Activated T-helper 1 cell treated with anti-CD3 and anti-CD28 coated beads, Interleukin-12 subunit alpha, Interleukin-12 subunit beta, Interleukin-2, Interleukin-4 antibody, amounts not matched to agents 30 ng/mL and 10 ng/mL and 1 ng/mL, durations not matched to agents 14 hours and 24 hours and 36 hours (primary cell): ENCODE measurements around the gene DIAPH2. TPM values are rescaled to one million over a fixed set of nuclear protein-coding genes. Genes with fewer than 3 reads are reported as not detected.

Experiments
- DNase-seq: peaks from one replicate; pipeline ENCODE4 v3.0.0; 2021; ENCODE audit warnings: low spot score
- H3K27ac Mint-ChIP-seq: one replicate; pipeline ENCODE4 v1.8.0; 2021; ENCODE audit warnings: mild to moderate bottlenecking, mixed read lengths
- H3K27me3 Mint-ChIP-seq: one replicate; pipeline ENCODE4 v1.8.0; 2022; ENCODE audit warnings: mild to moderate bottlenecking, moderate library complexity, mixed read lengths; ENCODE audit not compliant: insufficient read depth
- H3K36me3 Mint-ChIP-seq: one replicate; pipeline ENCODE4 v1.8.0; 2021; ENCODE audit warnings: low read depth, mixed read lengths
- H3K4me1 Mint-ChIP-seq: one replicate; pipeline ENCODE4 v1.8.0; 2021; ENCODE audit warnings: low read depth, mixed read lengths
- H3K4me3 Mint-ChIP-seq: one replicate; pipeline ENCODE4 v1.8.0; 2021; ENCODE audit warnings: mild to moderate bottlenecking, moderate library complexity, mixed read lengths
- H3K9me3 Mint-ChIP-seq: one replicate; pipeline ENCODE4 v1.8.0; 2021; ENCODE audit warnings: mixed read lengths
- intact Hi-C: fragments of 100-400 bp; cut with micrococcal nuclease; formaldehyde crosslinking; loops from one replicate; pipeline ENCODE4 v1.15.1; 2024
- total RNA-seq: library from RNA; stranded (reverse); gene quantifications from 2 replicates; pipeline ENCODE4 v1.2.3, GENCODE V29; 2022

The DIAPH2 gene
- total RNA-seq, 1 donor from 2014 or later: 10.8 TPM

DNA sequence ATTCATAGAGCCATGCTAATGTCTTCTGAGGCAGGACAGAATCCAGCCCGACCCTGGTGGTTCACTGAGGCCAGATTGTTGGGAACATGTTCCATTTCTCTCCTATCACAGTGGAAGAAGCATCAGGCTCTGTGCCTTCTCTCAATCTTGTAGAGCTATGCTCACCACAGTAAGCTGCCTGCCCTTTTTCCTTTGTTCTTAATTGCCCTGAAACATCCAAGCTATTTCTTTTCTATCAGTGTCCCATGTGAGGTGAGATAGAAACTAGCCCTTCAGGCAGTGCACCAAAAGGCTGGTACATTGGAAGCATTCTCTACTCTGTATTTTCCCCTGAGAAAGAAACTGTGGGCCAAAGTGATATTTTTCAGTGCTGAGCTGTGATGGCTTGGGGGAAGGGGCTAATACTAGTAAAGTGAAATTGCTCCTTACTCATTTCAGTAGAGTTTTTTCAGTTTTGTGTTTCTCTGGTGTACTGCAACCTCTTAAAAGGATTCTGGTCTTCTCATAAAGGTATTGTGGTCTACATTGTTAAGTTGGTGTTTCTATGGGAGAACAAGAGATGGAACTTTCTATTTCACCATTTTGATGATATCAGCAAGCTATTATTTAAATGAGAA lies 810.2 kb downstream of the DIAPH2 start:
- Mint-ChIP-seq H3K9me3 (no peaks in the 10 kb centered on the region), H3K4me3 (no peak overlapping the region), H3K4me1 (no peaks in the 10 kb centered on the region), H3K27me3 (no peaks in the 10 kb centered on the region), H3K27ac (no peak overlapping the region), H3K36me3 (no peaks in the 10 kb centered on the region)
- intact Hi-C loops: loop anchor here (1.0 kb wide), 2 partner anchors 31 to 96 kb away; no protein-coding TSS in a partner anchor
- DNase-seq: no peak

- Mint-ChIP-seq H3K4me3 (no peak overlapping the region), H3K9me3 (no peaks in the 10 kb centered on the region), H3K27ac (no peak overlapping the region), H3K27me3 (no peaks in the 10 kb centered on the region), H3K36me3 (no peaks in the 10 kb centered on the region), H3K4me1 (no peaks in the 10 kb centered on the region)
- intact Hi-C loops: no loop called here
- no peak for DNase-seq
Measured at GRCh38 chrX:97498093-97498492, 813.5 kb downstream of the DIAPH2 start.

- no peaks in the 10 kb centered on the region for H3K4me1 Mint-ChIP-seq
- H3K4me3 Mint-ChIP-seq: no peak overlapping the region
- no peaks in the 10 kb centered on the region for H3K36me3 Mint-ChIP-seq
- H3K27ac Mint-ChIP-seq: no peak overlapping the region
- intact Hi-C loops: no loop called here
- no peaks in the 10 kb centered on the region for H3K9me3 Mint-ChIP-seq
- DNase-seq: no peak
- H3K27me3 Mint-ChIP-seq: no peaks in the 10 kb centered on the region
Measured at GRCh38 chrX:97504431-97504830, 819.8 kb downstream of the DIAPH2 start.

- Mint-ChIP-seq H3K36me3 (no peaks in the 10 kb centered on the region), H3K4me3 (no peak overlapping the region), H3K9me3 (no peaks in the 10 kb centered on the region), H3K27ac (no peak overlapping the region), H3K4me1 (no peaks in the 10 kb centered on the region), H3K27me3 (no peaks in the 10 kb centered on the region)
- DNase-seq: no peak
- intact Hi-C loops: no loop called here
Measured at GRCh38 chrX:97517763-97518162, 833.1 kb downstream of the DIAPH2 start.

- H3K9me3 Mint-ChIP-seq: no peaks in the 10 kb centered on the region
- H3K27me3 Mint-ChIP-seq: no peaks in the 10 kb centered on the region
- H3K4me3 Mint-ChIP-seq: no peak overlapping the region
- intact Hi-C loops: no loop called here
- DNase-seq: no peak
- no peaks in the 10 kb centered on the region for H3K36me3 Mint-ChIP-seq
- H3K27ac Mint-ChIP-seq: no peak overlapping the region
- no peaks in the 10 kb centered on the region for H3K4me1 Mint-ChIP-seq
Measured at GRCh38 chrX:97522307-97522706, 837.7 kb downstream of the DIAPH2 start.

DNA sequence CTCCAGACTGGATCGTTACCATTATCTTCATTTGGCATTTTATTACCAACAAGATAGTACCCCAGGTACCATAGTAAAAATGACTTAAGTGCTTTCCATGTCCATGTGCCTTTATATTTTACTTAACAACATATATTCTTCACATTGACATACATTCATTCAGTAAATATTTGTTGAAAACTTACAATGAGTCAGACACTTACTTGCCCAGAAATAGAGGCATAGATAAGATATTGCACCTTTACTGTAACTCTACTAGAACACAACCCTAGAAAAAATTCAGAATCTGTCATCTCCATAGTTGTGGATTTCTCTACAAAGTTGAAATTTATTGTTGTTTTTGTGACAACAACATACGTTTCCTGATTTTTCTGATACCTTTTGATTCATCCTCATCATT lies 839.7 kb downstream of the DIAPH2 start:
- no peak overlapping the region for H3K4me3 Mint-ChIP-seq
- intact Hi-C loops: no loop called here
- H3K4me1 Mint-ChIP-seq: no peaks in the 10 kb centered on the region
- H3K36me3 Mint-ChIP-seq: no peaks in the 10 kb centered on the region
- no peak overlapping the region for H3K27ac Mint-ChIP-seq
- no peaks in the 10 kb centered on the region for H3K27me3 Mint-ChIP-seq
- H3K9me3 Mint-ChIP-seq: peaks cover 9% of the 10 kb centered on the region
- no peak for DNase-seq

- Mint-ChIP-seq H3K9me3 (peaks cover 15% of the 10 kb centered on the region), H3K4me1 (no peaks in the 10 kb centered on the region), H3K36me3 (no peaks in the 10 kb centered on the region), H3K27me3 (no peaks in the 10 kb centered on the region), H3K27ac (no peak overlapping the region), H3K4me3 (no peak overlapping the region)
- no peak for DNase-seq
- intact Hi-C loops: no loop called here
Measured at GRCh38 chrX:97524997-97525396, 840.4 kb downstream of the DIAPH2 start.

DNA sequence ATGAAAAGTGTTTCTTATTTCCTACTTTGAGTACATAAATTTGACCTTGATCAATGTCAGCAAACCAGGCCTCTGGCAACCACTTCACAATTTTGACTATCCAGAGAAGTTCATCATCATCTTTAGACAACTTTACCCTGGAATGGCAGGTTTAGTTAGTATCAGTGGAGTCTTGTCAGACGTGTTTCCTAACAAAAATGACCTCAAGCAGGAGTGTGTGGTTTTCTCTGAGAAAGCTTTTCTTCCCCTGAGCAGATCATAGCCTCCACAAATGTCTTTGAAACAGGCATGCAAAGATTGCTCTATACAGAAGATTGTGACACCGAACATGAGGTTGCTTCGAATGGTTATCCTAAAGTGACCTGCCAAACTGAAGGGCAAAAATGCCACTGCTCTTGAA lies 841.3 kb downstream of the DIAPH2 start:
- Mint-ChIP-seq H3K36me3 (no peaks in the 10 kb centered on the region), H3K4me3 (no peak overlapping the region), H3K27me3 (no peaks in the 10 kb centered on the region), H3K4me1 (no peaks in the 10 kb centered on the region), H3K27ac (no peak overlapping the region), H3K9me3 (peaks cover 15% of the 10 kb centered on the region)
- intact Hi-C loops: loop anchor here (1.0 kb wide), 1 partner anchor 31 kb away; no protein-coding TSS in a partner anchor
- DNase-seq: no peak

DNA sequence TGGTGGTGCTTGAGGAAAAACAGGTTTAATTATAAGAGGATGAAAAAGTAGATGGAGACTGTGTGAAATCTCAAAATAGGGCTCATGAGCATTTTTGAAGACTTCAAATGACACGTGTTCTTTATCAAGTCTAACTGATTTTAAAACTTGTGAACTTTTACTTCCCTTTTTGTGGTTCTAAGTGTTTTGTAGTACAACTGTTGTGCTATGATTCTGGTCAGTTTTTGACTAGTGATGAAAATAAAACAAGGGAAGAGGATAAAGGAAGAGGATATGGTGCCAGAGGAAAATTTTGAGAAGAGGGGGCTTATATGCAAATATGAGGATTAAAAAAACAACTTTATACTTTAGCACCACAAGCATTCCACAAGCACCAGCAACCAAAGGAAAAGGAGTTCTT lies 843.1 kb downstream of the DIAPH2 start:
- no peaks in the 10 kb centered on the region for H3K4me1 Mint-ChIP-seq
- no peak overlapping the region for H3K27ac Mint-ChIP-seq
- DNase-seq: no peak
- H3K9me3 Mint-ChIP-seq: peaks cover 15% of the 10 kb centered on the region
- intact Hi-C loops: no loop called here
- H3K4me3 Mint-ChIP-seq: no peak overlapping the region
- H3K36me3 Mint-ChIP-seq: no peaks in the 10 kb centered on the region
- H3K27me3 Mint-ChIP-seq: no peaks in the 10 kb centered on the region

- Mint-ChIP-seq H3K9me3 (peaks cover 15% of the 10 kb centered on the region), H3K27ac (no peak overlapping the region), H3K4me3 (no peak overlapping the region), H3K4me1 (no peaks in the 10 kb centered on the region), H3K27me3 (no peaks in the 10 kb centered on the region), H3K36me3 (no peaks in the 10 kb centered on the region)
- intact Hi-C loops: no loop called here
- no peak for DNase-seq
Measured at GRCh38 chrX:97529536-97530200, 845.0 kb downstream of the DIAPH2 start.

GRCh38 chrX:97531825-97532224 lies 847.2 kb downstream of the DIAPH2 start:
- Mint-ChIP-seq H3K36me3 (no peaks in the 10 kb centered on the region), H3K4me3 (no peak overlapping the region), H3K9me3 (peaks cover 15% of the 10 kb centered on the region), H3K27me3 (no peaks in the 10 kb centered on the region), H3K4me1 (no peaks in the 10 kb centered on the region), H3K27ac (no peak overlapping the region)
- intact Hi-C loops: no loop called here
- DNase-seq: no peak

DNA sequence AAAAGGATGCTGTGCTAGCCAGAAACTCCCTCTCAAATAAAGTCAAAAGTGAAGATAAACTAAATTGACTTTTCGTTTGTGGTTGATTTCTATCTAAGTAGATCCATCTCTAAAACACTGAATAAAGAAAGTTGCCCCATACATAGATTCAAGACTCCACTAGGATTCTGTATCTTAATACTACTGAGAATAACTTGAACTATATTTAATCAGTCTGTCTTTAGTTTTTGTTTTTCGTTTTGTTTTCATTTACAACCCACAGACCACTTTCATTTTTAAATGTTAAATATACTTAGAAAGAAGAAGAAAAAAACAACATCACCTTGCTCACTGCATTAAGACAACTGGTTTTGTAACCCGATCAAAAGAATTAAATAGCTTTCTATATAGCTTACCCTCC lies 854.1 kb downstream of the DIAPH2 start:
- no peaks in the 10 kb centered on the region for H3K36me3 Mint-ChIP-seq
- no peak overlapping the region for H3K27ac Mint-ChIP-seq
- intact Hi-C loops: no loop called here
- no peak overlapping the region for H3K4me3 Mint-ChIP-seq
- H3K9me3 Mint-ChIP-seq: no peaks in the 10 kb centered on the region
- H3K4me1 Mint-ChIP-seq: no peaks in the 10 kb centered on the region
- no peak for DNase-seq
- H3K27me3 Mint-ChIP-seq: no peaks in the 10 kb centered on the region

DNA sequence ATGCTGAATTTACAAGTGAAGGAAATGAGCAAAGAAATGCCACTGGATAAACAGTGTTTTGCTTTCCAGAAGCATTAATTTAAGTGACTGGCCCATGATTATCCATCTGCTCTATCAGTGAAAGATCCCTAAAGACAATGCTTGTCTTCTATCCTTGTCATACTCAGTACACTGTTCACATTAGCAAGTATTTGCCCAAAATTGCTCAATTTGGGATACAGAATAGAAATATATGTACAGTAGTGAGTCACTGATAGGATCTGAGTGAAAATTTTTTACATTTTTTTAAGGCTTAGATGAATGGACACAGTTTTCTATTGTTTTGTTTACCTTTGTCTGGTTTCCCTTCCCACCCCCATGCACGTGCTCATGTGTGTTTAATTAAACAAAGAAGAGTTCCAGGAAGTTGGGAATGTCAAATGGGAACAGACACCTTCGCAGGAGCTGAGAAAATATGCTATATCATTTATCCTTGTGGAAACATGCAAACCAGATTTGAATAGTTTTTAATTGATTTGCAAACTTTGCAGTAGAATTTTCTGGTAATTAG lies 855.4 kb downstream of the DIAPH2 start:
- Mint-ChIP-seq H3K36me3 (no peaks in the 10 kb centered on the region), H3K27me3 (no peaks in the 10 kb centered on the region), H3K4me3 (no peak overlapping the region), H3K4me1 (no peaks in the 10 kb centered on the region), H3K9me3 (no peaks in the 10 kb centered on the region), H3K27ac (no peak overlapping the region)
- intact Hi-C loops: no loop called here
- no peak for DNase-seq
